NCI-H1048 (cell line): ENCODE measurements around the gene TEX13D.

Experiments used
- DNase-seq: peaks from one replicate; lab custom pipeline; 2025; lab: John Stamatoyannopoulos, UW

Gene TEX13D

GRCh38 chrX:124348885-124349453 lies 16.5 kb downstream of the TEX13D start:
- DNase-seq: no peak

- DNase-seq: no peak
Observed at GRCh38 chrX:124354648-124355047, 22.2 kb downstream of the TEX13D start.

GRCh38 chrX:124358800-124359383 lies 26.4 kb downstream of the TEX13D start:
- DNase-seq: no peak

- no peak for DNase-seq
Observed at GRCh38 chrX:124362072-124362471, 29.6 kb downstream of the TEX13D start.

- no peak for DNase-seq
Observed at GRCh38 chrX:124362761-124363160, 30.3 kb downstream of the TEX13D start.

GRCh38 chrX:124369722-124370121 lies 37.3 kb downstream of the TEX13D start:
- no peak for DNase-seq

- DNase-seq: no peak
Observed at GRCh38 chrX:124373348-124373747, 40.9 kb downstream of the TEX13D start.

GRCh38 chrX:124378643-124379042 lies 46.2 kb downstream of the TEX13D start:
- DNase-seq: no peak

- DNase-seq: no peak
Observed at GRCh38 chrX:124383354-124383753, 50.9 kb downstream of the TEX13D start.

GRCh38 chrX:124386401-124386800 lies 53.9 kb downstream of the TEX13D start:
- DNase-seq: no peak
